SK-N-SH (cell line): Measurements from ENCODE around the gene DNAJB6.

Source experiments
- CHD2 ChIP-seq: fragments of 150-350 bp; IDR thresholded peaks from 2 replicates; pipeline ENCODE4 v1.6.1; 2018; ENCODE audit warnings: low read length; ENCODE audit not compliant: partially characterized antibody
- CTCF ChIP-seq: fragments of 200-600 bp; sonication (generic); IDR thresholded peaks from 2 replicates; pipeline ENCODE4 v1.6.1; 2017; ENCODE audit warnings: antibody characterized with exemption, mild to moderate bottlenecking, moderate library complexity
- EP300 ChIP-seq, 2 experiments: IDR thresholded peaks; 2 replicates each; pipeline versions ENCODE4 v1.4.0 to v1.6.1; 2012; ENCODE audit warnings: borderline replicate concordance in 1 of 2, low read depth in 1 of 2, low read length in 1 of 2
- EZH2phosphoT487 ChIP-seq: fragments of 200-600 bp; sonication (generic); IDR thresholded peaks from 2 replicates; pipeline ENCODE4 v1.6.1; 2017; ENCODE audit warnings: low read depth, mixed run types, mild to moderate bottlenecking, antibody characterized with exemption, moderate library complexity, borderline replicate concordance
- GABPA ChIP-seq: IDR thresholded peaks from 2 replicates; pipeline ENCODE4 v1.4.0; 2012; ENCODE audit warnings: low read depth, mild to moderate bottlenecking
- JUND ChIP-seq: IDR thresholded peaks from 2 replicates; pipeline ENCODE4 v1.4.0; 2012
- MXI1 ChIP-seq: IDR thresholded peaks from 2 replicates; pipeline ENCODE4 v1.6.1; 2012; ENCODE audit warnings: mild to moderate bottlenecking, low read depth, low read length, improper control_type of control experiment
- POLR2AphosphoS5 ChIP-seq: IDR thresholded peaks from 2 replicates; pipeline ENCODE4 v1.6.1; 2012; ENCODE audit warnings: low read depth, low read length
- TAF1 ChIP-seq: IDR thresholded peaks from 2 replicates; pipeline ENCODE4 v1.6.1; 2012; ENCODE audit warnings: low read depth, mild to moderate bottlenecking, low read length, moderate library complexity, borderline replicate concordance

- no peak for TF ChIP-seq POLR2AphosphoS5
- TF ChIP-seq CTCF = no peak
- no peak for TF ChIP-seq GABPA
- TF ChIP-seq CHD2 = no peak
- no peak for TF ChIP-seq EP300 (IDR thresholded peaks at IDR 0.05; ENCODE audit: borderline replicate concordance in 1 of 2, low read depth in 1 of 2, low read length in 1 of 2)
- TF ChIP-seq EZH2phosphoT487 = no peak
- no peak for TF ChIP-seq TAF1
- no peak for TF ChIP-seq JUND
- TF ChIP-seq MXI1 = no peak
These were observed 36.7 kb downstream of the DNAJB6 start for GRCh38 chr7:157373493-157373892.
